ENCODE data around the gene ZEB2. TPM values are rescaled to one million over a fixed set of nuclear protein-coding genes. Genes with fewer than 3 reads are reported as not detected.

Gene ZEB2
- total RNA-seq, 2 donors from 2014 or later, result 76.1 to 91.7 TPM

- no peaks in the 10 kb centered on the region for H3K27me3 ChIP-seq
These were observed 8.2 kb upstream of the ZEB2 start for GRCh38 chr2:144528108-144528507.

GRCh38 chr2:144526831-144527230 is 6.9 kb upstream of the ZEB2 start:
- H3K27ac ChIP-seq, result no peak overlapping the region
- TF ChIP-seq CTCF (IDR thresholded peaks at IDR 0.05), result no peak
- no peaks in the 10 kb centered on the region for H3K9me3 ChIP-seq
- H3K36me3 ChIP-seq, result no peaks in the 10 kb centered on the region
- no peak for DNase-seq (ENCODE audit: low spot score)
- H3K27me3 ChIP-seq, result no peaks in the 10 kb centered on the region
- H3K4me1 ChIP-seq, result peaks cover 0 to 21% of the 10 kb centered on the region in 2 donors
- no peak overlapping the region for H3K4me3 ChIP-seq

More at GRCh38 chr2:144528108-144528507, 8.2 kb upstream of the ZEB2 start:
- Histone ChIP-seq H3K4me1 (peaks cover 0 to 10% of the 10 kb centered on the region in 2 donors), H3K9me3 (no peaks in the 10 kb centered on the region), H3K27ac (peak overlapping the region in 1 of 2 donors; percentile 52), H3K4me3 (no peak overlapping the region), H3K36me3 (no peaks in the 10 kb centered on the region)
- no peak for DNase-seq (ENCODE audit: low spot score)
- TF ChIP-seq CTCF (IDR thresholded peaks at IDR 0.05), result no peak

GRCh38 chr2:144524118-144525009 is 4.4 kb upstream of the ZEB2 start:
- H3K36me3 ChIP-seq, result no peaks in the 10 kb centered on the region
- DNase-seq (ENCODE audit: low spot score), result peak; percentile 85
- no peak for TF ChIP-seq CTCF (IDR thresholded peaks at IDR 0.05)

GRCh38 chr2:144523596-144524117 is 3.7 kb upstream of the ZEB2 start:
- Histone ChIP-seq H3K27me3 (no peaks in the 10 kb centered on the region), H3K4me3 (peak overlapping the region; percentile 66 to 80), H3K4me1 (peaks cover 0 to 28% of the 10 kb centered on the region in 2 donors), H3K9me3 (no peaks in the 10 kb centered on the region), H3K36me3 (no peaks in the 10 kb centered on the region), H3K27ac (peak overlapping the region; percentile 99)
- no peak for DNase-seq (ENCODE audit: low spot score)
- no peak for TF ChIP-seq CTCF (IDR thresholded peaks at IDR 0.05)

More at GRCh38 chr2:144524118-144525009, 4.4 kb upstream of the ZEB2 start:
- peak overlapping the region; percentile 66 to 80 for H3K4me3 ChIP-seq
- H3K27me3 ChIP-seq, result no peaks in the 10 kb centered on the region
- peak overlapping the region; percentile 99 for H3K27ac ChIP-seq
- H3K4me1 ChIP-seq, result peaks cover 0 to 28% of the 10 kb centered on the region in 2 donors
- no peaks in the 10 kb centered on the region for H3K9me3 ChIP-seq

GRCh38 chr2:144522897-144523595 is 3.1 kb upstream of the ZEB2 start:
- Histone ChIP-seq H3K4me3 (peak overlapping the region; percentile 66 to 80), H3K27ac (peak overlapping the region; percentile 99), H3K27me3 (no peaks in the 10 kb centered on the region), H3K9me3 (no peaks in the 10 kb centered on the region), H3K36me3 (no peaks in the 10 kb centered on the region), H3K4me1 (peaks cover 0 to 27% of the 10 kb centered on the region in 2 donors)
- TF ChIP-seq CTCF (IDR thresholded peaks at IDR 0.05), result no peak
- DNase-seq (ENCODE audit: low spot score), result no peak
